ENCODE results near the gene ULK2.

GRCh38 chr17:19857640-19858039 lies 10.1 kb downstream of the ULK2 start:
- TF ChIP-seq EZH2 (IDR thresholded peaks at IDR 0.05; ENCODE audit: low read length, unreplicated experiment), result no peak
- no peak for TF ChIP-seq CTCF (conservative IDR thresholded peaks at IDR 0.05; ENCODE audit: low read depth, low read length)
- no peak for TF ChIP-seq EZH2phosphoT487 (IDR thresholded peaks at IDR 0.05; ENCODE audit: borderline replicate concordance, low read length)

Data from PC-3 (cell line).